ENCODE measurements around the gene MSL3B.

The MSL3B gene

DNA sequence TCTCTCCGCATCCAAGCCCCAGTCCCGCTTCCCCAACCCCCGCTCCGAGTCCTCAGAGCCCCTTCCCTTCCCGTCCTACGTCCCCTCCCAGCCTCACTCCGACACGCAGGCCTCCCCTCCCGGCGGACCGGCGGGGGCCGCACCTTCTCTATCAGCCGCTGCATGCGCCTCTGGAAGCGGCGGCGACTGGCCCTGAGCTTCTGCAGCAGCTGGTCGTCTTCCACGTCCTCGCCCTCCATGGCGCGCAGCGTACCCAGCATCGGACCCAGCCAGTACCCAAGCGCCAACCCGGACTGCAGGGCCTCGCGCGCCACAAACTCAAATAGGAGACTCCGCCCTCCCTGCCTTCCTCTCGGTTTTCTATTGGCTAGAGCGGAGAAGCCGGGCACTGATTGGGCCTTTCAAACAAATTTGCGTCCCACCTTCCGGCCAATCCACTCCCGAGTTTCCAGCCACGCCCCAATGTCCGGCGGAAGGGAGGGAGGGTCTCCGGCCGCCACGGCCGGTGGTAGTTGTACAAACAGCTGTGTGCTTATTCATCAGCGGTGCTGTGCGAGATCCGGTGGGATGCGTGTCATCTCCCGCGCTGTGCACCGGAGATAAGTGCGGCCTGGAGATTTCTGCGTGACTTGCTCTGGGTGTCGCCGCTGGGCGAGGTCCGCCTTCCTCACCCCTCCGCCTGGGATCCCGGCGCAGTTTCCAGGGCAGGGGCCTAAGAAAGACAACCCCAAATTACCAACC lies 13.8 kb downstream of the MSL3B start, which contains the start of gene HJURP:
TSS of gene HJURP (minus strand) at position 295 of the 741 bp plus-strand sequence. CDS start at position 260, 35 bp downstream.
- peak; percentile 97 for DNase-seq (ENCODE audit: low spot score)
- intact Hi-C loops (cut with DNase I), result no loop called here

GRCh38 chr2:233853883-233854240 lies 14.3 kb downstream of the MSL3B start:
- intact Hi-C loops (cut with DNase I), result no loop called here

GRCh38 chr2:233853353-233853752 lies 14.8 kb downstream of the MSL3B start:
- intact Hi-C loops (cut with DNase I), result no loop called here
- DNase-seq (ENCODE audit: low spot score), result no peak

More at GRCh38 chr2:233853883-233854240, 14.3 kb downstream of the MSL3B start:
- no peak for DNase-seq (ENCODE audit: low spot score)

DNA sequence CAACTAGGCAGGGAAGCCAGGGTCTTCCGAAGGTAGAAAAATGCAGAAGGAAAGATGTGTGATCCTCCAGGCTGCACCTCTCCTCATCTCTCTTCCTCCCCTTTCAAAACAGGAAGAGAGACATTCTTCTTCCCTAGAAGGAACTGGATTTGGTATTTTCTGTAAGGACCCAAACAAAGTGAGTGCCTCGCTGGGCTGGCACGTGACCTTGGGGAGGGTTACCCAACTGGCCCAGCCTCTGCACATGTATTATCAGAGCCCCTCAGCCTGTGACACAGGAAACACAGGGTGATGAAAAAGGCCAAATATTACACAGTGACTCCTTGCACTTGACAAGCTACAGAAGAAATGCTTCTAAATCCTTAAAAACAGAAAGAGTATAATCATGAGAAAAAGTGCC lies 16.1 kb downstream of the MSL3B start:
- DNase-seq (ENCODE audit: low spot score), result no peak
- intact Hi-C loops (cut with DNase I), result no loop called here

DNA sequence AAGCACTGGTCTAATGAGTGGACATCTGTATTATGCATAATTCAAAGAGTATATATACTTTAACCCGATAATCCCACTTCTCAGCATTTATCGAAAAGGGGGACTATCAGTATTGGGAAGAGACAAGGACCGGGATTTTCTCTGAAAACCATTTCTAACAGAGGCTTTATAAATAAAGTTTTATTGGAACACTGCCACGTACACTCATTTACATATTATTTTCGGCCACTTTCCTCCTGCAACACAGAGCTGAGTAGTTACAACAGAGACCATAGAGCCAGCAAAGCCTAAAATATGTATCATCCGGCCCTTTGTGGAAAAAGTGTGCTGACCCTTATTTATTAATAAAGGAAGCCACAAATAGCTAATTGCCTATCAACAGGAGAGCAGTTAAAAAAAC lies 17.0 kb downstream of the MSL3B start:
- intact Hi-C loops (cut with DNase I), result no loop called here
- no peak for DNase-seq (ENCODE audit: low spot score)

DNA sequence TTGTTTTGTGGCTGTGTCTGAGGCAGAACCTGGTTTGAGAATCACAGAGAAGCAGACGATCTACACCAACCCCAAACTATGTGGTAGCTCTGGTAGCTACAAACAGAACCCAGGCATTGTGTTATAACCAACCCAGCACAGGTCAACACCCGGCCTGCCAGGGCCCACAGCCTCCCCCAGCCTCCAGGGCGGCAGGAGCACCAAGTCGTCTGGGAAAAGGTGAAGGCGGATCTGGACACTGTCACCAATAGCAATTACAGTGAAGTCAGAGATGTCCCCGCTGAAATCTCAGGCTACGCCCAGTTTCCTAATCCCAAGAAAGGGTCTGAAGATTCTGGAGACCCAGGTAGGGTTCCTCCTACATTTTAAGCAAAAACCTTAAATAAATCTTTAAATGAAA lies 17.4 kb downstream of the MSL3B start:
- intact Hi-C loops (cut with DNase I), result no loop called here

DNA sequence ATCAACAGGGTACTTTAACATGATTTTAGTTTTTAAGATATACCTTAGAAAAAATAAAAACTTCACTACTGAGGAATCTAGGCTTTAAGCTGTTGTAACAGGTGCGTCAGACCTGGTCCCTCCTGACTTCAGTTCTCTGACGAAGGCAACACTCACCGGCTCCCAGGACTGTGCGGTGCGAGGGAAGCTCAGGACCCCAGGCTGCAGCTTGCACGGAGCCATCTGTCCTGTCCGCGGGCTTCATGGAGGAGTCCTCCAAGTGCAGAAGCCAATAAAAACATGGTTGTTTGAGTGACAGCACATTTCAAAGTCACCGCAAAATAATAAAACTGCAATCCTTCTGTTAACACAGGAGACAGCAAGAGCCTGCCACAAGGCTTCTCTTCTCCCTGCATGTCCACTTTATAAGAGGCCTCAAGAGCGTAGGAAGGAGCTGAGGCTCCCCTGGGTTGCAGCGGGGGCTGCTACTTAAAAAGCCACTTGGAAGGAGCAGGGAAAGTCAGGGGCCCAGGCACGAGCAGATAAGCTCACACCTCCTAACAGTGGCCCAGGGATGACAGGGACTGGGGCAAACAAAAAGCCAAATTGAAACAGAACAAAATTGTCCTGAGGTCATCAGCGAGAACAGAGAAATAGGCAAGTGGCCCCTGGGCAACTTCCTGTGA lies 18.4 kb downstream of the MSL3B start:
- DNase-seq (ENCODE audit: low spot score), result no peak
- intact Hi-C loops (cut with DNase I), result no loop called here

More for the DNA sequence above, 17.4 kb downstream of the MSL3B start:
- DNase-seq (ENCODE audit: low spot score), result no peak

DNA sequence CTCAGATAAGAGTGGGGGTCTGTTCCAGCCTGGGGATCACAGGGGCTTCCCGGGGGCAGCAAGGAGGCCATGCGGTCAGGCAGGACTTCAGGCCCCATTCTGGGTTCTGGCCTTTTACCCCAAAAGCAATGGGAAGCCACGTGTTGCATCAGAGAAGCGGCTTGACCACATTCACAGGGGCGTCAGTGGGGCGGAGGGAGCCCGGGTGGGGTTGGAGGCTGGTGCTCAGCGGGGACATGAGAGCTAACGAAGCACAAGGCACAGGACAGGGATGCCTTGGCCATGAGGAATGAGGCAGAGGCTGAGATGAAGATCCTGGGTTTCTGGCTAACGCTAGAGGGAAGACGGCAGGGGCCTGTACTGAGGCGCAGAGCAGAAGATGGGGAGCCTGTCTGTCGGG lies 19.9 kb downstream of the MSL3B start:
- DNase-seq (ENCODE audit: low spot score), result no peak
- intact Hi-C loops (cut with DNase I), result no loop called here

- DNase-seq (ENCODE audit: low spot score), result no peak
- intact Hi-C loops (cut with DNase I), result no loop called here
Observed at GRCh38 chr2:233847248-233847898, 20.8 kb downstream of the MSL3B start.

DNA sequence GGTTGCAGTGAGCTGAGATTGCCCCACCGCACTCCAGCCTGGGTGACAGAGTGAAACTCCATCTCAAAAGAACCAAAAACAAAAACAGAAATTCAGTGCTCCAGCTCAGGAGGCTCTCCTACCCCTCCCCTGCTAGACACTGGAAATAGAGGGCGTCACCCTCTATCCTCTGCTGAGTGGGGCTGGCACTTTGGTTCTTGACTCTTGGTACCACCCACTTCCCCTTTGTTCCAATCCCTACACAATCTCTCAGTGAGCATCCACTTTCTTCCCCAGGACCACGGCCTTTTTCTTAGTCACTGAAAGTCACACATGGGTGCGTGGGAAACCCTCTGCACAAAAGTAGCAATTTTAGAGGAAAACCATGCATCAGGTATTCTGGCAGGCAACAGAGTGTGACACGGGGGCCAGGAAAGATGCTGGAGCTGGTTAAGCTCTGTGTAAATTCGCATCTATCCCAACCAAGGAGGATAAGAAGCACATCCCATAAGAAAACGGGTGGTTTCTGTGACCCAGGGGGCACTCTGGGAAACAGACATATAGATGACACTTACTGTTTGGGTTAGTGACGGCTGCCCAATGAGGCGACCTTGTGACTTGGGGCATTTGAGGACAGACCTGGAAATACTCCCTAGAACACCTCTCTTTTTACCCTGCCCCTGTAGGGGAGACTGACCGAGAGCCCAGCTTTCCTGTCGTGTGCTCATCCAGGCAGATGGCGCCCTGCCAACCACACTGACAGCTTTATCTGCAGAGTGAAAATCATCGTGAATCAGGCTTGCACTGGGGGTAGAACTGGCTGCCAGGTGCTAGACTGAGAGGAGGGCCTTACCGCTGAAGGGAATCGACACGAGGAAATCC lies 21.6 kb downstream of the MSL3B start:
- no peak for DNase-seq (ENCODE audit: low spot score)
- intact Hi-C loops (cut with DNase I), result no loop called here

- no peak for DNase-seq (ENCODE audit: low spot score)
- intact Hi-C loops (cut with DNase I), result no loop called here
Observed at GRCh38 chr2:233845301-233846060, 22.7 kb downstream of the MSL3B start.

GRCh38 chr2:233844836-233845235 lies 23.4 kb downstream of the MSL3B start:
- no peak for DNase-seq (ENCODE audit: low spot score)
- intact Hi-C loops (cut with DNase I), result no loop called here

DNA sequence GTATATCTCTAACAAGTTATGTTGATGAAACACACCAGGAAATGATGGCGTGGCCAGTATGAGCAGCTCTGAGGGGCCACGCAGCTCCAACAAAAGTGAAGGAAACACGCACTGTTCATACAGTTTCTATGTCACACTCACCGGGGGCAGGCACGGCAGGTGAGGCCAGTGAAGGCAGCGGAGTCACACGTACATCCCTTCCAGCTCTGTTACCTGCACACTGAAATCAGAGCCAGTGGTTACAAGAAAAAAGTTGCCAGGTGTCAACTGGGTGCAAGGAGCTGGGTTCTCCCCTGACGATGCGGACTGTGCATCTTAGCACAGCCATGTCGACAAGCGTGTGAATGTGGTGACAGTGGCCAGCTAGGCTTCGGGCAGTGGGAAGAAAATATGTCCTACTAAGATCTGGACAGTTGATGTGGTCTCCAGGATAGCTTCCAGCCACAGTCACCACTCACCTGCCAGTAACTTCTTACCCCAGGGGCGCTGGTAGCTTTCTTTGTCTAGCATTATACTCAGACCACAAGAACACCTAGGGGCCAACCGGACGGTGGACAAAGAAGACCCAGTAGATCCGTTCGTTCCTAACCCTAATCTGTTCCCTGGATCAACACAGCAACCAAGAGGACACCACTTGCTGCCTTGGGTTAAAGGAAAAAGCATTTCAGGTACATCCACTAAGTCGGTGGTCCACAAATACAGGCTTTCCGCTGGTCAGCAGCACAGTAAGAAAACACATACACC lies 23.9 kb downstream of the MSL3B start:
- no peak for DNase-seq (ENCODE audit: low spot score)
- intact Hi-C loops (cut with DNase I), result no loop called here

- DNase-seq (ENCODE audit: low spot score), result no peak
- intact Hi-C loops (cut with DNase I), result no loop called here
Observed at GRCh38 chr2:233841183-233841582, 27.0 kb downstream of the MSL3B start.

DNA sequence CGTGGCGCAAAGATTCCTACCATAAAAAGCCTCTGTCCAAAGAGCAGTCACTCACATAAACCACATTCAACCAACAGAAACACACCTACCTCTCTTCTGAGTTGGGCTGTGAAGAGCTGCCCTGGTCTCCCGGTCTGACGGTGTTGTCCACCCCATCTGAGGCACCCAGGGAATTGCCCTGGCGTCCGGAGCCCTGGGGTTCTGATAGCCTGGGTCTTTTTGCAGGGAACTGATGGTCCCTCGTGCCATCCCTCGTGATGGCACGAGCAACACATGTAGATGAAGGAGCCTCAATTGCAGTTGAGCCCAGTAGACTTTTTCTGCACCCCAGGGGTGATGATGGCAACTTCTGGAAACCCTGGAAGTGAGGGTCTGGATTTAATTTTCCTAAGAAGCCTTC lies 27.7 kb downstream of the MSL3B start:
- intact Hi-C loops (cut with DNase I), result no loop called here
- DNase-seq (ENCODE audit: low spot score), result no peak

DNA sequence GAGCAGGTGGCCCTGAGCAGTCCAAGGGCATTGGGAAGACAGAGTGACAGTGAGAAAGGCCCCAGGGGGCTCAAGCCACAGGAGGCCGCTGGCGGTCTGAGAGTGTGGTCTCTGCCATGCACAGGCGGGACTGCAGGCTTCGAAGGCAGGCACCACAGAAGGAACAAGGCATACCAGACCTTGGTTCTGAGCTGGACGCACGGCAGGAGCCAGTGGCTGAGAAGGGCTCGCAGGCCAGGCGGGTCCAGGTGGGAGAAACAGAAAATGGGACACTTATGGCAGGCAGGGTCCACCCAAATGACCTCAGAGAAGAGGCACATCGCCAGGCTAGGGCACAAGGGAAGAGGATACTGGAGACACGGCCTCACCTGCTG lies 28.8 kb downstream of the MSL3B start:
- intact Hi-C loops (cut with DNase I), result no loop called here
- DNase-seq (ENCODE audit: low spot score), result no peak

- intact Hi-C loops (cut with DNase I), result no loop called here
- DNase-seq (ENCODE audit: low spot score), result no peak
Observed at GRCh38 chr2:233838726-233839446, 29.3 kb downstream of the MSL3B start.

- intact Hi-C loops (cut with DNase I), result no loop called here
- no peak for DNase-seq (ENCODE audit: low spot score)
Observed at GRCh38 chr2:233838251-233838650, 29.9 kb downstream of the MSL3B start.
